K562 (cell line): ENCODE results near the gene CSK. TPM values are rescaled to one million over a fixed set of nuclear protein-coding genes. Genes with fewer than 3 reads are reported as not detected.

Experiments
- ATAC-seq: fragments of 200-7000 bp; cut with Tn5 transposase; 3 replicates; pipeline ENCODE4 v1.9.1; 2020; ENCODE audit warnings: moderate library complexity
- BruUV-seq: library from RNA; stranded (reverse); fragments of 400-500 nt; replicated peaks from 2 replicates; lab custom pipeline; 2021; lab: Mats Ljungman, UMichigan
- CTCF ChIA-PET: fragments of 300-600 bp; formaldehyde crosslinking; extraction: SDS; loops from one replicate; lab custom pipeline; 2021; ENCODE audit warnings: low intra/inter-chr PET ratio; lab: Yijun Ruan, JAX
- POLR2A ChIA-PET: fragments of 300-600, 350-650 bp; sonication (Branson Sonifier 250); formaldehyde crosslinking; extraction: SDS; loops from one replicate; lab custom pipeline; 2021; ENCODE audit warnings: antibody characterized with exemption, inconsistent platforms; lab: Yijun Ruan, JAX
- DNase-seq, 4 experiments: peaks; one replicate each; pipeline versions ENCODE4 v3.0.0 to v3.0.0-alpha.2; 2011 to 2018; ENCODE audit warnings: low spot score in 3 of 4, mixed read lengths in 3 of 4; ENCODE audit errors: extremely low read depth in 1 of 4
- FAIRE-seq: peaks from 2 replicates; lab custom pipeline; 2011; peaks lifted over from hg19 to GRCh38; lab: Jason Lieb, UNC
- H2AFZ ChIP-seq: 2 replicates; pipeline ENCODE4 v1.6.0; 2011; ENCODE audit warnings: low read depth, low read length, control low read depth, inconsistent platforms
- H3K27ac ChIP-seq: fragments of 200-600 bp; 3 replicates; pipeline ENCODE4 v1.8.0; 2011; ENCODE audit warnings: low read depth, mild to moderate bottlenecking, control low read depth, inconsistent platforms, low read length, moderate library complexity, mixed read lengths; ENCODE audit errors: extremely low read depth
- H3K27me3 ChIP-seq, 2 experiments: fragments of 300-600 bp in 1 of 2; 2 replicates in 1 of 2; 3 replicates in 1 of 2; pipeline versions ENCODE4 v1.6.0 to v1.8.0; 2011; ENCODE audit warnings: inconsistent platforms in 2 of 2, low read length in 2 of 2, mild to moderate bottlenecking in 1 of 2, mixed read lengths in 1 of 2, moderate library complexity in 1 of 2; ENCODE audit not compliant: control insufficient read depth in 2 of 2, insufficient read depth in 2 of 2
- H3K36me3 ChIP-seq: fragments of 300-600 bp; 3 replicates; pipeline ENCODE4 v1.8.0; 2011; ENCODE audit warnings: mild to moderate bottlenecking, low read length, inconsistent platforms; ENCODE audit not compliant: control insufficient read depth, insufficient read depth
- H3K4me1 ChIP-seq, 2 experiments: fragments of 200-600 bp in 1 of 2; replicated peaks in 1 of 2; 2 replicates in 1 of 2; 3 replicates in 1 of 2; pipeline versions ENCODE4 v1.5.1 to v1.8.0; 2011; ENCODE audit warnings: inconsistent platforms in 2 of 2, low read length in 2 of 2, mild to moderate bottlenecking in 1 of 2, mixed read lengths in 1 of 2, moderate library complexity in 1 of 2; ENCODE audit not compliant: control insufficient read depth in 2 of 2, insufficient read depth in 2 of 2
- H3K4me2 ChIP-seq: 2 replicates; pipeline ENCODE4 v1.6.1; 2011; ENCODE audit warnings: low read length, control low read depth, inconsistent platforms, mixed read lengths; ENCODE audit not compliant: insufficient read depth
- H3K4me3 ChIP-seq: fragments of 200-600 bp; sonication (generic), shearing (Covaris generic); 2 replicates; pipeline ENCODE4 v1.5.1; 2016; ENCODE audit warnings: control low read depth, inconsistent platforms
- H3K79me2 ChIP-seq: fragments of 200-600 bp; 3 replicates; pipeline ENCODE4 v1.8.0; 2011; ENCODE audit warnings: low read length, inconsistent platforms; ENCODE audit not compliant: control insufficient read depth, insufficient read depth
- H3K9ac ChIP-seq, 2 experiments: 2 replicates each; pipeline versions ENCODE4 v1.6.0 to v1.6.1; 2011; ENCODE audit warnings: low read depth in 2 of 2, low read length in 2 of 2, control low read depth in 1 of 2, inconsistent platforms in 1 of 2, mild to moderate bottlenecking in 1 of 2, mixed read lengths in 1 of 2; ENCODE audit not compliant: insufficient read depth in 1 of 2
- H3K9me1 ChIP-seq: one replicate; pipeline ENCODE4 v1.6.0; 2011; ENCODE audit warnings: inconsistent platforms, mild to moderate bottlenecking, low read length, moderate library complexity; ENCODE audit not compliant: control insufficient read depth, insufficient read depth
- H3K9me3 ChIP-seq: replicated peaks from 2 replicates; pipeline ENCODE4 v1.5.1; 2011; ENCODE audit warnings: low read depth, low read length, inconsistent platforms; ENCODE audit not compliant: control insufficient read depth, insufficient read depth
- H4K20me1 ChIP-seq: replicated peaks from 2 replicates; pipeline ENCODE4 v1.6.1; 2011; ENCODE audit warnings: low read length, inconsistent platforms, mixed read lengths; ENCODE audit not compliant: control insufficient read depth, insufficient read depth
- HEY1 ChIP-seq: fragments of 250-450 bp; sonication (Bioruptor Pico); IDR thresholded peaks from 2 replicates; pipeline ENCODE4 v1.5.0; 2020; ENCODE audit warnings: mild to moderate bottlenecking, moderate library complexity, borderline replicate concordance
- JUN ChIP-seq, 2 experiments: sonication (generic) in 1 of 2; formaldehyde crosslinking in 1 of 2; IDR thresholded peaks; 2 replicates each; pipeline versions ENCODE4 v1.6.1 to v1.8.0; 2012 to 2022; ENCODE audit warnings: borderline replicate concordance in 2 of 2, mild to moderate bottlenecking in 2 of 2, improper control_type of control experiment in 1 of 2, low read depth in 1 of 2, low read length in 1 of 2, missing genetic modification reagents in 1 of 2
- KDM5B ChIP-seq: fragments of 200-600 bp; sonication (generic); IDR thresholded peaks from 2 replicates; pipeline ENCODE4 v1.6.1; 2012; ENCODE audit warnings: low read depth, mild to moderate bottlenecking, moderate library complexity, low read length, control low read depth, inconsistent platforms; ENCODE audit not compliant: insufficient replicate concordance
- NELFE ChIP-seq: IDR thresholded peaks from 2 replicates; pipeline ENCODE4 v1.6.1; 2011; ENCODE audit warnings: mild to moderate bottlenecking; ENCODE audit not compliant: insufficient read depth, insufficient read length
- NR2C2 ChIP-seq, 2 experiments: fragments of 200-800 bp in 1 of 2; sonication (Bioruptor generic) in 1 of 2; sonication (generic) in 1 of 2; formaldehyde crosslinking in 1 of 2; IDR thresholded peaks; 2 replicates each; pipeline versions ENCODE4 v1.6.1 to v1.8.0; 2016 to 2022; ENCODE audit warnings: mild to moderate bottlenecking in 1 of 2, missing compliant biosample characterization in 1 of 2, missing genetic modification characterization in 1 of 2, missing genetic modification reagents in 1 of 2
- ZNF431 ChIP-seq: sonication (generic); formaldehyde crosslinking; IDR thresholded peaks from 2 replicates; pipeline ENCODE4 v1.8.0; 2022; ENCODE audit warnings: mild to moderate bottlenecking, missing genetic modification reagents
- WGBS: fragments of 100-300 bp; shearing (Covaris generic); methylation state at CpG from one replicate; pipeline ENCODE4 v1.1.6; 2016; ENCODE audit warnings: low coverage, mixed read lengths; ENCODE audit not compliant: insufficient coverage; ENCODE audit errors: missing lambda C conversion rate; 5-methylcytosine and 5-hydroxymethylcytosine counted together
- in situ Hi-C: fragments of 300-500 bp; cut with MboI; formaldehyde crosslinking; loops from 4 replicates; pipeline ENCODE4 v1.15.0; 2018; ENCODE audit warnings: inconsistent platforms, mixed read lengths
- intact Hi-C: fragments of 100-400 bp; cut with micrococcal nuclease; formaldehyde crosslinking; loops from 2 replicates; pipeline ENCODE4 v1.14.2; 2022
- polyA plus RNA-seq, 8 experiments: library from polyadenylated mRNA; depleted of rRNA in 4 of 8; stranded (reverse) in 5 of 8; unstranded in 3 of 8; fragments of >200 nt; fragmentation: Nextera tagmentation in 2 of 8; fragmentation: Illumina TruSeq in 1 of 8; extraction: Ambion mirVana in 2 of 8; extraction: Trizol in 1 of 8; gene quantifications; 2 replicates each; pipeline versions ENCODE4 v1.2.1 to v1.2.3, GENCODE V29; 2011 to 2014; ENCODE audit warnings: inconsistent platforms in 1 of 8, missing spikeins in 1 of 8
- total RNA-seq, 7 experiments: library from RNA; depleted of rRNA in 6 of 7; stranded (reverse); fragments of >200 nt in 6 of 7; fragmentation: Illumina TruSeq in 2 of 7; extraction: Trizol in 2 of 7; gene quantifications; 2 replicates each; pipeline versions ENCODE4 v1.2.1 to v1.2.3, GENCODE V29; 2011 to 2021; ENCODE audit warnings: low replicate concordance in 1 of 7
- TF ChIP-seq, protein P1 (sequence below): fragments of 250-450 bp; sonication (Bioruptor Pico); IDR thresholded peaks from 2 replicates; pipeline ENCODE4 v1.5.0; 2021
- TF ChIP-seq, protein P2 (sequence below), 2 experiments: fragments of 450-650 bp in 1 of 2; sonication (generic) in 1 of 2; formaldehyde crosslinking in 1 of 2; IDR thresholded peaks; 2 replicates each; pipeline versions ENCODE4 v1.7.1 to v1.9.0; 2016 to 2022; ENCODE audit warnings: inconsistent platforms in 1 of 2, mild to moderate bottlenecking in 1 of 2, missing genetic modification reagents in 1 of 2

Gene CSK
- total and polyA plus RNA-seq, 9 of the 15 experiments (the other 6 are each of a cell fraction or from before 2014, with no cell fraction given): 1.5 to 112 (median 22.5) TPM

DNA sequence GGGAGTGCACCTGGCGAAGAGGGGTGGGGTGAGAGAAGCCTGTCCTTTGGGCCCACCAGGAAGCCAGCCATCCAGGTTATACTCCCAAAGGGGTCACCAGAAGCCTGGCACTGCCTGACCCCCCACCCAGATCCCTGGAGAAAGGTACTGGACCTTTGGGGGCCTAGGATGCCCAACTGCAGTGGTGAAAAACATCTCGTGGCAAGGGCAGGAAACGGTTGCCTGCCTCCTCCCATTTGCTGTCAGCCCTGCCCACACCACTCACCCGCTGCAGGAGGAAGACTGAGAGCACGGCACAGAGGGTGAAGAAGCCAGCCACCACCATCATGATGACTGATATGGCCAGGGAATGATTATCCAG is 63.3 kb downstream of the CSK start (continued):
- no peak for TF ChIP-seq ZNF431 (CRISPR knock-in tag)
- TF ChIP-seq, protein P1, sequence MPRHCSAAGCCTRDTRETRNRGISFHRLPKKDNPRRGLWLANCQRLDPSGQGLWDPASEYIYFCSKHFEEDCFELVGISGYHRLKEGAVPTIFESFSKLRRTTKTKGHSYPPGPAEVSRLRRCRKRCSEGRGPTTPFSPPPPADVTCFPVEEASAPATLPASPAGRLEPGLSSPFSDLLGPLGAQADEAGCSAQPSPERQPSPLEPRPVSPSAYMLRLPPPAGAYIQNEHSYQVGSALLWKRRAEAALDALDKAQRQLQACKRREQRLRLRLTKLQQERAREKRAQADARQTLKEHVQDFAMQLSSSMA (CRISPR knock-in tag): no peak
- no peak for TF ChIP-seq HEY1
- TF ChIP-seq NELFE: no peak
- no peak for TF ChIP-seq NR2C2 (CRISPR knock-in tag; IDR thresholded peaks at IDR 0.05)
- TF ChIP-seq NR2C2 (tag; IDR thresholded peaks at IDR 0.05): no peak

DNA sequence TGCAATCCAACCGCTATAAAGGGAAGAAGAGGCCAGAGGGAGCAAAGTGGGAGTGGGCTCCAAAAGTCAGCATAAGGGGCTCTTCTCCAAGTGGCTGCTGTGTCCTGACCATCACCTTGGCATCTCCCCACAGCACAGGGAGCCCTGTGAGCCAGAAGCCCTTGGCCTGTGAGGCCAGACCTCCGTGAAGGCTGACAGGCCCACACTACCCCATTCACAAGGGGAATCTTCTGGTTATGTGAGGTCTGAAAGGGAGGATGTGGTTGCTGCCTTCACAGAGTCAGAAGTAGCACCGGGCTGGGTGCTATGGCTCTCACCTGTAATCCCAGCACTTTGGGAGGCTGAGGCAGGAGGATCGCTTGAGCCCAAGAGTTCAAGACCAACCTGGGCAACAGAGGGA is 63.7 kb downstream of the CSK start:
- no peak for FAIRE-seq
- Histone ChIP-seq H3K27me3 (no peaks in the 10 kb centered on the region), H3K36me3 (peaks cover 54% of the 10 kb centered on the region; the same call in 2 of the 3 replicates), H3K9me3 (no peaks in the 10 kb centered on the region), H3K9ac (no peak overlapping the region), H2AFZ (no peak overlapping the region), H4K20me1 (peaks cover 4% of the 10 kb centered on the region; the same call in 1 of the 2 replicates), H3K4me2 (no peak overlapping the region), H3K4me3 (no peak overlapping the region), H3K79me2 (peaks cover 14% of the 10 kb centered on the region; the same call in 2 of the 3 replicates), H3K27ac (no peak overlapping the region), H3K9me1 (peaks cover 11% of the 10 kb centered on the region), H3K4me1 (peaks cover 19 to 37% of the 10 kb centered on the region in 2 experiments; a peak in 4 of 5 replicates)
- TF ChIP-seq JUN (IDR thresholded peaks at IDR 0.05; ENCODE audit: borderline replicate concordance, low read depth, low read length): no peak
- TF ChIP-seq JUN (CRISPR knock-in tag; IDR thresholded peaks at IDR 0.05; ENCODE audit: borderline replicate concordance): no peak
- TF ChIP-seq, protein P2, sequence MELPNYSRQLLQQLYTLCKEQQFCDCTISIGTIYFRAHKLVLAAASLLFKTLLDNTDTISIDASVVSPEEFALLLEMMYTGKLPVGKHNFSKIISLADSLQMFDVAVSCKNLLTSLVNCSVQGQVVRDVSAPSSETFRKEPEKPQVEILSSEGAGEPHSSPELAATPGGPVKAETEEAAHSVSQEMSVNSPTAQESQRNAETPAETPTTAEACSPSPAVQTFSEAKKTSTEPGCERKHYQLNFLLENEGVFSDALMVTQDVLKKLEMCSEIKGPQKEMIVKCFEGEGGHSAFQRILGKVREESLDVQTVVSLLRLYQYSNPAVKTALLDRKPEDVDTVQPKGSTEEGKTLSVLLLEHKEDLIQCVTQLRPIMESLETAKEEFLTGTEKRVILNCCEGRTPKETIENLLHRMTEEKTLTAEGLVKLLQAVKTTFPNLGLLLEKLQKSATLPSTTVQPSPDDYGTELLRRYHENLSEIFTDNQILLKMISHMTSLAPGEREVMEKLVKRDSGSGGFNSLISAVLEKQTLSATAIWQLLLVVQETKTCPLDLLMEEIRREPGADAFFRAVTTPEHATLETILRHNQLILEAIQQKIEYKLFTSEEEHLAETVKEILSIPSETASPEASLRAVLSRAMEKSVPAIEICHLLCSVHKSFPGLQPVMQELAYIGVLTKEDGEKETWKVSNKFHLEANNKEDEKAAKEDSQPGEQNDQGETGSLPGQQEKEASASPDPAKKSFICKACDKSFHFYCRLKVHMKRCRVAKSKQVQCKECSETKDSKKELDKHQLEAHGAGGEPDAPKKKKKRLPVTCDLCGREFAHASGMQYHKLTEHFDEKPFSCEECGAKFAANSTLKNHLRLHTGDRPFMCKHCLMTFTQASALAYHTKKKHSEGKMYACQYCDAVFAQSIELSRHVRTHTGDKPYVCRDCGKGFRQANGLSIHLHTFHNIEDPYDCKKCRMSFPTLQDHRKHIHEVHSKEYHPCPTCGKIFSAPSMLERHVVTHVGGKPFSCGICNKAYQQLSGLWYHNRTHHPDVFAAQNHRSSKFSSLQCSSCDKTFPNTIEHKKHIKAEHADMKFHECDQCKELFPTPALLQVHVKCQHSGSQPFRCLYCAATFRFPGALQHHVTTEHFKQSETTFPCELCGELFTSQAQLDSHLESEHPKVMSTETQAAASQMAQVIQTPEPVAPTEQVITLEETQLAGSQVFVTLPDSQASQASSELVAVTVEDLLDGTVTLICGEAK (IDR thresholded peaks at IDR 0.05): no peak
- TF ChIP-seq, protein P2 (CRISPR knock-in tag; IDR thresholded peaks at IDR 0.05): no peak
- TF ChIP-seq KDM5B: no peak
- intact Hi-C loops (no loop called here), in situ Hi-C loops (no loop called here)
- no peak for DNase-seq
- ATAC-seq: no peak
- WGBS: 72% methylated on average over 4 of the region's 4 CpGs
- ChIA-PET CTCF (interaction anchor here (0.6 kb wide), 1 partner anchor 79 kb away, joined by 4 read pairs; no protein-coding TSS in a partner anchor), POLR2A (interaction anchor here (1.1 kb wide), 1 partner anchor 13 kb away, joined by 4 read pairs; no protein-coding TSS in a partner anchor)
- BruUV-seq: no TSS peak
